HCT116 (cell line): ENCODE results near the gene SH2D2A. TPM values are rescaled to one million over a fixed set of nuclear protein-coding genes. Genes with fewer than 3 reads are reported as not detected.

Source experiments
- ATAC-seq: fragments of 200-7000 bp; cut with Tn5 transposase; 2 replicates; pipeline ENCODE4 v1.9.1; 2020; ENCODE audit warnings: mild to moderate bottlenecking, moderate library complexity
- BruUV-seq: library from RNA; stranded (reverse); fragments of 400-500 nt; replicated peaks from 2 replicates; lab custom pipeline; 2021; lab: Mats Ljungman, UMichigan
- CTCF ChIA-PET: fragments of 300-600 bp; sonication (Branson Sonifier 250); formaldehyde crosslinking; loops from one replicate; lab custom pipeline; 2021; ENCODE audit warnings: antibody characterized with exemption; lab: Charles Lee
- POLR2A ChIA-PET: fragments of 300-600, 350-600 bp; sonication (Branson Sonifier 250); formaldehyde crosslinking; loops from one replicate; lab custom pipeline; 2021; ENCODE audit warnings: antibody characterized with exemption; lab: Charles Lee
- RAD21 ChIA-PET, 2 experiments: fragments of 300-600 bp; sonication (Branson Sonifier 250); formaldehyde crosslinking; loops; one replicate each; lab custom pipeline; 2023; ENCODE audit warnings: low total read pairs in 2 of 2; ENCODE audit not compliant: uncharacterized antibody in 2 of 2, unreplicated experiment in 2 of 2, low non-redundant PET in 1 of 2; lab: Charles Lee
- DNase-seq: peaks from one replicate; pipeline ENCODE4 v3.0.0-alpha.2; 2010; ENCODE audit warnings: low read depth, low spot score
- H2AFZ ChIP-seq: fragments of 200-600 bp; shearing (Covaris generic), sonication (generic); 2 replicates; pipeline ENCODE4 v1.6.1; 2017; ENCODE audit warnings: low read depth, mixed run types, mixed read lengths, antibody characterized with exemption, low read length; ENCODE audit not compliant: poor library complexity, severe bottlenecking
- H3K27ac ChIP-seq: 2 replicates; pipeline ENCODE4 v1.5.1; 2012; ENCODE audit warnings: low read depth, low read length
- H3K27me3 ChIP-seq: fragments of 200-600 bp; sonication (generic); 2 replicates; pipeline ENCODE4 v1.6.1; 2016; ENCODE audit warnings: mixed run types, low read length, mixed read lengths; ENCODE audit not compliant: insufficient read depth
- H3K36me3 ChIP-seq, 2 experiments: fragments of 200-500 bp in 1 of 2; fragments of 200-600 bp in 1 of 2; sonication (Bioruptor generic) in 1 of 2; sonication (generic) in 1 of 2; 2 replicates each; pipeline versions ENCODE4 v1.5.1 to v1.6.1; 2014 to 2016; ENCODE audit warnings: low read length in 2 of 2, inconsistent platforms in 1 of 2, mixed read lengths in 1 of 2, mixed run types in 1 of 2; ENCODE audit not compliant: insufficient read depth in 2 of 2, control insufficient read depth in 1 of 2
- H3K4me1 ChIP-seq, 2 experiments: fragments of 200-600 bp in 1 of 2; sonication (generic) in 1 of 2; 2 replicates each; pipeline versions ENCODE4 v1.5.1 to v1.6.1; 2012 to 2017; ENCODE audit warnings: low read length in 2 of 2, inconsistent platforms in 1 of 2, mild to moderate bottlenecking in 1 of 2, mixed read lengths in 1 of 2, mixed run types in 1 of 2, moderate library complexity in 1 of 2; ENCODE audit not compliant: insufficient read depth in 2 of 2, control insufficient read depth in 1 of 2
- H3K4me2 ChIP-seq: fragments of 200-600 bp; sonication (generic); 2 replicates; pipeline ENCODE4 v1.6.1; 2017; ENCODE audit warnings: mixed run types, low read length, mixed read lengths
- H3K4me3 ChIP-seq, 2 experiments: fragments of 200-600 bp in 1 of 2; sonication (generic) in 1 of 2; replicated peaks in 1 of 2; 2 replicates each; pipeline ENCODE4 v1.5.1; 2011 to 2016; ENCODE audit warnings: low read length in 2 of 2, control low read depth in 1 of 2, low read depth in 1 of 2, mild to moderate bottlenecking in 1 of 2, mixed read lengths in 1 of 2, mixed run types in 1 of 2
- H3K79me2 ChIP-seq: fragments of 200-600 bp; sonication (generic); 2 replicates; pipeline ENCODE4 v1.6.1; 2017; ENCODE audit warnings: mild to moderate bottlenecking, mixed run types, low read length, moderate library complexity, mixed read lengths; ENCODE audit not compliant: insufficient read depth
- H3K9ac ChIP-seq: fragments of 200-600 bp; sonication (generic); 2 replicates; pipeline ENCODE4 v1.6.1; 2016; ENCODE audit warnings: low read length, mixed read lengths
- H3K9me2 ChIP-seq: fragments of 200-600 bp; sonication (generic), shearing (Covaris generic); 2 replicates; pipeline ENCODE4 v1.6.1; 2017; ENCODE audit warnings: mixed run types, mild to moderate bottlenecking, moderate library complexity; ENCODE audit not compliant: insufficient read depth
- H3K9me3 ChIP-seq, 2 experiments: fragments of 200-500 bp in 1 of 2; fragments of 200-600 bp in 1 of 2; sonication (Bioruptor generic) in 1 of 2; sonication (generic) in 1 of 2; 2 replicates each; pipeline ENCODE4 v1.6.1; 2014 to 2017; ENCODE audit warnings: low read length in 2 of 2, mixed read lengths in 2 of 2, inconsistent platforms in 1 of 2, low read depth in 1 of 2, mild to moderate bottlenecking in 1 of 2, mixed run types in 1 of 2, moderate library complexity in 1 of 2; ENCODE audit not compliant: control insufficient read depth in 1 of 2, insufficient read depth in 1 of 2
- H4K20me1 ChIP-seq: fragments of 200-600 bp; sonication (generic), shearing (Covaris generic); 2 replicates; pipeline ENCODE4 v1.6.1; 2017; ENCODE audit warnings: mixed run types, mild to moderate bottlenecking, moderate library complexity; ENCODE audit not compliant: insufficient read depth
- EGR1 ChIP-seq: IDR thresholded peaks from 2 replicates; pipeline ENCODE4 v1.6.1; 2012; ENCODE audit warnings: low read depth
- ELF1 ChIP-seq: IDR thresholded peaks from 2 replicates; pipeline ENCODE4 v1.6.1; 2012; ENCODE audit warnings: low read depth, borderline replicate concordance
- EZH2phosphoT487 ChIP-seq: fragments of 200-600 bp; IDR thresholded peaks from 2 replicates; pipeline ENCODE4 v1.6.1; 2018; ENCODE audit warnings: antibody characterized with exemption, borderline replicate concordance
- POLR2A ChIP-seq: IDR thresholded peaks from 2 replicates; pipeline ENCODE4 v1.7.0; 2011; ENCODE audit warnings: borderline replicate concordance; ENCODE audit not compliant: insufficient read depth, insufficient read length; ENCODE audit errors: extremely low read depth
- SIN3A ChIP-seq: IDR thresholded peaks from 2 replicates; pipeline ENCODE4 v1.6.1; 2012; ENCODE audit warnings: low read depth
- SP1 ChIP-seq: IDR thresholded peaks from 2 replicates; pipeline ENCODE4 v1.6.1; 2012; ENCODE audit warnings: low read depth
- YY1 ChIP-seq: IDR thresholded peaks from 2 replicates; pipeline ENCODE4 v1.6.1; 2011; ENCODE audit warnings: low read length, low read depth, moderate library complexity, mild to moderate bottlenecking; ENCODE audit not compliant: insufficient replicate concordance; ENCODE audit errors: extremely low read depth
- intact Hi-C: fragments of 100-400 bp; cut with micrococcal nuclease; formaldehyde crosslinking; loops from 2 replicates; pipeline ENCODE4 v1.10.0; 2022
- total RNA-seq: library from RNA; stranded (reverse); gene quantifications from one replicate; pipeline ENCODE4 v1.2.1, GENCODE V29; 2021; ENCODE audit not compliant: unreplicated experiment
- TF ChIP-seq, protein P1 (sequence below): IDR thresholded peaks from 2 replicates; pipeline ENCODE4 v1.6.1; 2012
- TF ChIP-seq, protein P2 (sequence below): IDR thresholded peaks from 2 replicates; pipeline ENCODE4 v1.6.1; 2012; ENCODE audit warnings: low read depth
- TF ChIP-seq, protein P3 (sequence below): IDR thresholded peaks from 2 replicates; pipeline ENCODE4 v1.6.1; 2011; ENCODE audit warnings: mild to moderate bottlenecking, low read length, moderate library complexity; ENCODE audit not compliant: insufficient replicate concordance; ENCODE audit errors: extremely low read depth

SH2D2A gene
- total RNA-seq, 1 experiment from 2014 or later, result 4.8 TPM

DNA sequence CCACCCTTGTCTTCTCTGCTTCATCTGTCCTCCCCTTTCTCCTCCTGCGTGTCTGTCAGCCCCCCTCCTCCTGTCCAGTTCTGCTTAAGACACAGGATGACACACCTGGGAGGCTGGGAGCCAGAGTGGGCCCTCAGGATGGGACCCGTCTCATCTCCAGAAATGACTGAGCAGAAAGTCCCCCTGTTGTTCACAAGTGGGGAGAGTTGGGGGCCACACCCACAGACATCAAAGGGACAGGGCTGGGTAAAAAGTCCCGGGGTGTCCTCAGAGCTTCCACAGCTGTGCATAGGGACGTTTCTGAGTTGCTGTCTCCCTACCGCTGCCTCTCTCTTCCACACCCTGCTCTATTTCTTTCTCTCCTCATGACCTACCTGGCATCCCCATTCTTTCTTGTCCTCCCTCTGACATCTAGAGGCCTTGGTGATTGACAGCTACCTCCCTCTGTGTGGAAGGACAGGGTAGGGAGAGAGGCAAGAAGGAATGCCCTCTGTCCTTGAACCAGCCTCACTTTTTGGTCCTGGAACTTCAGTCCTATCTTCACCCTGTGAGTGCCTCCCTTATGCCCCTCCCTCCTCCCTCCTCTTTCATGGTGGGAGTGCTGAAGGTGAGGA is 19.5 kb upstream of the SH2D2A start:
- Histone ChIP-seq H3K27ac (no peak overlapping the region), H3K79me2 (no peaks in the 10 kb centered on the region), H3K9me3 (no peaks in the 10 kb centered on the region), H3K36me3 (no peaks in the 10 kb centered on the region), H3K4me3 (no peak overlapping the region), H3K9ac (no peak overlapping the region), H3K4me2 (no peak overlapping the region)
- DNase-seq, result no peak
- CTCF ChIA-PET, result interaction anchor here (4.5 kb wide), 1 partner anchor 24 kb away, joined by 44 read pairs; the partner anchor contains the start of genes INSRR and NTRK1
- RAD21 ChIA-PET, result no interaction called here
- ATAC-seq, result no peak
- no TSS peak for BruUV-seq
- TF ChIP-seq EZH2phosphoT487 (no peak), ELF1 (no peak), SIN3A (no peak)
- TF ChIP-seq, protein P1, sequence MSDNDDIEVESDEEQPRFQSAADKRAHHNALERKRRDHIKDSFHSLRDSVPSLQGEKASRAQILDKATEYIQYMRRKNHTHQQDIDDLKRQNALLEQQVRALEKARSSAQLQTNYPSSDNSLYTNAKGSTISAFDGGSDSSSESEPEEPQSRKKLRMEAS, result no peak
- TF ChIP-seq, all 23 proteins: peak for 0
- no peak overlapping the region for H2AFZ ChIP-seq
- intact Hi-C loops, result no loop called here
- peaks cover 14% of the 10 kb centered on the region; the same call in 1 of the 2 replicates for H3K27me3 ChIP-seq
- no peaks in the 10 kb centered on the region for H3K4me1 ChIP-seq
- no peaks in the 10 kb centered on the region for H3K9me2 ChIP-seq
- POLR2A ChIA-PET, result no interaction called here
- no peaks in the 10 kb centered on the region for H4K20me1 ChIP-seq

DNA sequence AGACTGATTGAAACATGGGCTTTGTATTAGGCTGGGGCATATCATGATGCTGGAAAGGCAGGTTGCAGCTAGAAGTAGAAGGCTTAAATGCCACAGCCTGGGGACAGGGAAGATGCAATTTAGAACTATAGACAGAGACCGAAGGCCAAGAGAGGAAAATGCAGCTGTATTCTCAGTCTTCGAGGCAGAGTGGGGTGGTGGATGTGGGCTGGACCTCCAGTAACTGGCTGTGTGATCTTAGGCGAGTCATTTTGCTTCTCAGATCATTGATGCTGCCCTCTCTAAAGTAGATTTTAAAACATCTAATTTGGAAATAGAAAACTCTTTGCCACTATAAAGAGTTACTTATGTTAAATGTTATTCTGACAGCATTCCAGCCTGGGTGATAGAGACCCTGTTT is 17.7 kb upstream of the SH2D2A start:
- POLR2A ChIA-PET, result no interaction called here
- H3K4me1 ChIP-seq, result no peaks in the 10 kb centered on the region
- H3K9me3 ChIP-seq, result no peaks in the 10 kb centered on the region
- H3K4me3 ChIP-seq, result no peak overlapping the region
- DNase-seq (no peak), ATAC-seq (no peak)
- no TSS peak for BruUV-seq
- H3K27ac ChIP-seq, result no peak overlapping the region
- no peaks in the 10 kb centered on the region for H3K79me2 ChIP-seq
- H3K9ac ChIP-seq, result no peak overlapping the region
- H3K27me3 ChIP-seq, result peaks cover 14% of the 10 kb centered on the region; the same call in 1 of the 2 replicates
- CTCF ChIA-PET, result interaction anchor here (0.6 to 1.4 kb wide), 2 partner anchors 10 to 20 kb away, joined by 3 to 5 read pairs; no protein-coding TSS in a partner anchor
- no peaks in the 10 kb centered on the region for H4K20me1 ChIP-seq
- RAD21 ChIA-PET, result no interaction called here
- H3K9me2 ChIP-seq, result no peaks in the 10 kb centered on the region
- intact Hi-C loops, result no loop called here
- H3K4me2 ChIP-seq, result no peak overlapping the region
- H2AFZ ChIP-seq, result no peak overlapping the region
- no peaks in the 10 kb centered on the region for H3K36me3 ChIP-seq
- TF ChIP-seq YY1, result no peak
- TF ChIP-seq, protein P2, sequence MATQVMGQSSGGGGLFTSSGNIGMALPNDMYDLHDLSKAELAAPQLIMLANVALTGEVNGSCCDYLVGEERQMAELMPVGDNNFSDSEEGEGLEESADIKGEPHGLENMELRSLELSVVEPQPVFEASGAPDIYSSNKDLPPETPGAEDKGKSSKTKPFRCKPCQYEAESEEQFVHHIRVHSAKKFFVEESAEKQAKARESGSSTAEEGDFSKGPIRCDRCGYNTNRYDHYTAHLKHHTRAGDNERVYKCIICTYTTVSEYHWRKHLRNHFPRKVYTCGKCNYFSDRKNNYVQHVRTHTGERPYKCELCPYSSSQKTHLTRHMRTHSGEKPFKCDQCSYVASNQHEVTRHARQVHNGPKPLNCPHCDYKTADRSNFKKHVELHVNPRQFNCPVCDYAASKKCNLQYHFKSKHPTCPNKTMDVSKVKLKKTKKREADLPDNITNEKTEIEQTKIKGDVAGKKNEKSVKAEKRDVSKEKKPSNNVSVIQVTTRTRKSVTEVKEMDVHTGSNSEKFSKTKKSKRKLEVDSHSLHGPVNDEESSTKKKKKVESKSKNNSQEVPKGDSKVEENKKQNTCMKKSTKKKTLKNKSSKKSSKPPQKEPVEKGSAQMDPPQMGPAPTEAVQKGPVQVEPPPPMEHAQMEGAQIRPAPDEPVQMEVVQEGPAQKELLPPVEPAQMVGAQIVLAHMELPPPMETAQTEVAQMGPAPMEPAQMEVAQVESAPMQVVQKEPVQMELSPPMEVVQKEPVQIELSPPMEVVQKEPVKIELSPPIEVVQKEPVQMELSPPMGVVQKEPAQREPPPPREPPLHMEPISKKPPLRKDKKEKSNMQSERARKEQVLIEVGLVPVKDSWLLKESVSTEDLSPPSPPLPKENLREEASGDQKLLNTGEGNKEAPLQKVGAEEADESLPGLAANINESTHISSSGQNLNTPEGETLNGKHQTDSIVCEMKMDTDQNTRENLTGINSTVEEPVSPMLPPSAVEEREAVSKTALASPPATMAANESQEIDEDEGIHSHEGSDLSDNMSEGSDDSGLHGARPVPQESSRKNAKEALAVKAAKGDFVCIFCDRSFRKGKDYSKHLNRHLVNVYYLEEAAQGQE, result no peak
- no peak for TF ChIP-seq EGR1
- TF ChIP-seq SIN3A, result no peak
- TF ChIP-seq, protein P1, result no peak
- TF ChIP-seq, protein P3, sequence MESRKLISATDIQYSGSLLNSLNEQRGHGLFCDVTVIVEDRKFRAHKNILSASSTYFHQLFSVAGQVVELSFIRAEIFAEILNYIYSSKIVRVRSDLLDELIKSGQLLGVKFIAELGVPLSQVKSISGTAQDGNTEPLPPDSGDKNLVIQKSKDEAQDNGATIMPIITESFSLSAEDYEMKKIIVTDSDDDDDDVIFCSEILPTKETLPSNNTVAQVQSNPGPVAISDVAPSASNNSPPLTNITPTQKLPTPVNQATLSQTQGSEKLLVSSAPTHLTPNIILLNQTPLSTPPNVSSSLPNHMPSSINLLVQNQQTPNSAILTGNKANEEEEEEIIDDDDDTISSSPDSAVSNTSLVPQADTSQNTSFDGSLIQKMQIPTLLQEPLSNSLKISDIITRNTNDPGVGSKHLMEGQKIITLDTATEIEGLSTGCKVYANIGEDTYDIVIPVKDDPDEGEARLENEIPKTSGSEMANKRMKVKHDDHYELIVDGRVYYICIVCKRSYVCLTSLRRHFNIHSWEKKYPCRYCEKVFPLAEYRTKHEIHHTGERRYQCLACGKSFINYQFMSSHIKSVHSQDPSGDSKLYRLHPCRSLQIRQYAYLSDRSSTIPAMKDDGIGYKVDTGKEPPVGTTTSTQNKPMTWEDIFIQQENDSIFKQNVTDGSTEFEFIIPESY, result no peak
- no peak for TF ChIP-seq POLR2A
- TF ChIP-seq SP1, result no peak
